T-helper 1 cell treated with Interleukin-12 subunit alpha and Interleukin-12 subunit beta and Interleukin-4 antibody, amounts not matched to agents 30 μg/mL and 1 μg/mL, for 36 hours (primary cell): ENCODE results near the gene TPRG1.
A peak's percentile ranks its signal among the peaks of the same experiment; 100 is the strongest.
"Not testable (repeated sequence)": the region's sequence is repeated elsewhere in the genome, so short reads cannot be mapped to it uniquely, and the experiment has no call there.

Experiments used
- H3K27ac Mint-ChIP-seq: one replicate; pipeline ENCODE4 v1.8.0; 2021; ENCODE audit warnings: mild to moderate bottlenecking, mixed read lengths
- H3K27me3 Mint-ChIP-seq: one replicate; pipeline ENCODE4 v1.8.0; 2021; ENCODE audit warnings: low read depth, mixed read lengths
- H3K36me3 Mint-ChIP-seq: one replicate; pipeline ENCODE4 v1.8.0; 2021; ENCODE audit warnings: low read depth, mixed read lengths
- H3K4me1 Mint-ChIP-seq: one replicate; pipeline ENCODE4 v1.8.0; 2021; ENCODE audit warnings: low read depth, mixed read lengths
- H3K4me3 Mint-ChIP-seq: one replicate; pipeline ENCODE4 v1.8.0; 2021; ENCODE audit warnings: mild to moderate bottlenecking, moderate library complexity, mixed read lengths
- H3K9me3 Mint-ChIP-seq: one replicate; pipeline ENCODE4 v1.8.0; 2021; ENCODE audit warnings: mixed read lengths

Gene TPRG1

GRCh38 chr3:189316296-189317019, 144.7 kb downstream of the TPRG1 start:
- Mint-ChIP-seq H3K4me3 (no peak overlapping the region), H3K27ac (no peak overlapping the region), H3K9me3 (peaks cover 16% of the 10 kb centered on the region), H3K4me1 (peaks cover 24% of the 10 kb centered on the region), H3K36me3 (peaks cover 18% of the 10 kb centered on the region), H3K27me3 (no peaks in the 10 kb centered on the region)

- no peaks in the 10 kb centered on the region for H3K27me3 Mint-ChIP-seq
- no peak overlapping the region for H3K27ac Mint-ChIP-seq
- H3K36me3 Mint-ChIP-seq = peaks cover 29% of the 10 kb centered on the region
- no peak overlapping the region for H3K4me3 Mint-ChIP-seq
- H3K4me1 Mint-ChIP-seq = peaks cover 27% of the 10 kb centered on the region
- H3K9me3 Mint-ChIP-seq = peaks cover 27% of the 10 kb centered on the region
Observed at GRCh38 chr3:189317911-189318310, 146.1 kb downstream of the TPRG1 start.

GRCh38 chr3:189320511-189320910, 148.7 kb downstream of the TPRG1 start:
- no peak overlapping the region for H3K4me3 Mint-ChIP-seq
- H3K9me3 Mint-ChIP-seq = peaks cover 36% of the 10 kb centered on the region
- H3K36me3 Mint-ChIP-seq = peaks cover 37% of the 10 kb centered on the region
- H3K4me1 Mint-ChIP-seq = peaks cover 50% of the 10 kb centered on the region
- no peaks in the 10 kb centered on the region for H3K27me3 Mint-ChIP-seq
- no peak overlapping the region for H3K27ac Mint-ChIP-seq

- H3K27ac Mint-ChIP-seq = no peak overlapping the region
- H3K27me3 Mint-ChIP-seq = no peaks in the 10 kb centered on the region
- peaks cover 38% of the 10 kb centered on the region for H3K9me3 Mint-ChIP-seq
- H3K4me1 Mint-ChIP-seq = peaks cover 42% of the 10 kb centered on the region
- H3K36me3 Mint-ChIP-seq = peaks cover 46% of the 10 kb centered on the region
- no peak overlapping the region for H3K4me3 Mint-ChIP-seq
Observed at GRCh38 chr3:189322339-189322738, 150.6 kb downstream of the TPRG1 start.

- Mint-ChIP-seq H3K9me3 (peaks cover 39% of the 10 kb centered on the region), H3K36me3 (peaks cover 42% of the 10 kb centered on the region), H3K4me1 (peaks cover 44% of the 10 kb centered on the region), H3K4me3 (peak overlapping the region; percentile 84), H3K27ac (peak overlapping the region; percentile 99), H3K27me3 (no peaks in the 10 kb centered on the region)
Observed at GRCh38 chr3:189324538-189325138, 152.9 kb downstream of the TPRG1 start.

- Mint-ChIP-seq H3K36me3 (peaks cover 43% of the 10 kb centered on the region), H3K27me3 (no peaks in the 10 kb centered on the region), H3K4me1 (peaks cover 51% of the 10 kb centered on the region), H3K27ac (peak overlapping the region; percentile 99), H3K9me3 (peaks cover 38% of the 10 kb centered on the region), H3K4me3 (peak overlapping the region; percentile 84)
Observed at GRCh38 chr3:189325454-189325853, 153.7 kb downstream of the TPRG1 start.

- Mint-ChIP-seq H3K4me1 (peaks cover 55% of the 10 kb centered on the region), H3K27ac (peak overlapping the region; percentile 77), H3K4me3 (peak overlapping the region; percentile 39), H3K36me3 (peaks cover 30% of the 10 kb centered on the region), H3K9me3 (peaks cover 22% of the 10 kb centered on the region)
- not testable (repeated sequence) for H3K27me3 Mint-ChIP-seq
Observed at GRCh38 chr3:189329630-189330029, 157.9 kb downstream of the TPRG1 start.

- Mint-ChIP-seq H3K36me3 (peaks cover 30% of the 10 kb centered on the region), H3K4me1 (peaks cover 52% of the 10 kb centered on the region), H3K27ac (peak overlapping the region; percentile 77), H3K4me3 (peak overlapping the region; percentile 39), H3K27me3 (no peaks in the 10 kb centered on the region), H3K9me3 (peaks cover 22% of the 10 kb centered on the region)
Observed at GRCh38 chr3:189330066-189330465, 158.3 kb downstream of the TPRG1 start.

GRCh38 chr3:189331002-189331418, 159.2 kb downstream of the TPRG1 start:
- Mint-ChIP-seq H3K36me3 (peaks cover 24% of the 10 kb centered on the region), H3K4me3 (peak overlapping the region; percentile 45), H3K9me3 (peaks cover 22% of the 10 kb centered on the region), H3K27ac (peak overlapping the region; percentile 76), H3K4me1 (peaks cover 46% of the 10 kb centered on the region), H3K27me3 (no peaks in the 10 kb centered on the region)

GRCh38 chr3:189334064-189334920, 162.5 kb downstream of the TPRG1 start:
- Mint-ChIP-seq H3K9me3 (peaks cover 22% of the 10 kb centered on the region), H3K36me3 (peaks cover 19% of the 10 kb centered on the region), H3K27ac (no peak overlapping the region), H3K27me3 (no peaks in the 10 kb centered on the region), H3K4me3 (no peak overlapping the region), H3K4me1 (peaks cover 37% of the 10 kb centered on the region)

- Mint-ChIP-seq H3K4me3 (no peak overlapping the region), H3K9me3 (peaks cover 21% of the 10 kb centered on the region), H3K36me3 (peaks cover 14% of the 10 kb centered on the region)
Observed at GRCh38 chr3:189337673-189338091, 165.9 kb downstream of the TPRG1 start.

GRCh38 chr3:189338366-189338765, 166.6 kb downstream of the TPRG1 start:
- peaks cover 17% of the 10 kb centered on the region for H3K9me3 Mint-ChIP-seq
- peaks cover 15% of the 10 kb centered on the region for H3K36me3 Mint-ChIP-seq
- H3K27ac Mint-ChIP-seq = no peak overlapping the region
- peaks cover 22% of the 10 kb centered on the region for H3K4me1 Mint-ChIP-seq
- H3K4me3 Mint-ChIP-seq = no peak overlapping the region
- no peaks in the 10 kb centered on the region for H3K27me3 Mint-ChIP-seq

More at GRCh38 chr3:189337673-189338091, 165.9 kb downstream of the TPRG1 start:
- Mint-ChIP-seq H3K27ac (no peak overlapping the region), H3K4me1 (peaks cover 21% of the 10 kb centered on the region), H3K27me3 (no peaks in the 10 kb centered on the region)

GRCh38 chr3:189339996-189340395, 168.2 kb downstream of the TPRG1 start:
- Mint-ChIP-seq H3K4me1 (peaks cover 9% of the 10 kb centered on the region), H3K9me3 (peaks cover 13% of the 10 kb centered on the region), H3K4me3 (no peak overlapping the region), H3K36me3 (peaks cover 12% of the 10 kb centered on the region), H3K27me3 (no peaks in the 10 kb centered on the region), H3K27ac (no peak overlapping the region)

GRCh38 chr3:189340680-189341460, 169.1 kb downstream of the TPRG1 start:
- H3K4me1 Mint-ChIP-seq = peaks cover 7% of the 10 kb centered on the region
- H3K27me3 Mint-ChIP-seq = no peaks in the 10 kb centered on the region
- no peak overlapping the region for H3K4me3 Mint-ChIP-seq
- peaks cover 12% of the 10 kb centered on the region for H3K36me3 Mint-ChIP-seq
- no peak overlapping the region for H3K27ac Mint-ChIP-seq
- peaks cover 10% of the 10 kb centered on the region for H3K9me3 Mint-ChIP-seq
